HG03558 (cell line): ENCODE measurements around the gene PRR5L.

Source experiments
- ATAC-seq: cut with Tn5 transposase; IDR thresholded peaks from one replicate; pipeline ENCODE4 v1.9.1; 2021; ENCODE audit warnings: moderate number of reproducible peaks; ENCODE audit not compliant: unreplicated experiment; ENCODE audit errors: extremely low read depth

Gene PRR5L

DNA sequence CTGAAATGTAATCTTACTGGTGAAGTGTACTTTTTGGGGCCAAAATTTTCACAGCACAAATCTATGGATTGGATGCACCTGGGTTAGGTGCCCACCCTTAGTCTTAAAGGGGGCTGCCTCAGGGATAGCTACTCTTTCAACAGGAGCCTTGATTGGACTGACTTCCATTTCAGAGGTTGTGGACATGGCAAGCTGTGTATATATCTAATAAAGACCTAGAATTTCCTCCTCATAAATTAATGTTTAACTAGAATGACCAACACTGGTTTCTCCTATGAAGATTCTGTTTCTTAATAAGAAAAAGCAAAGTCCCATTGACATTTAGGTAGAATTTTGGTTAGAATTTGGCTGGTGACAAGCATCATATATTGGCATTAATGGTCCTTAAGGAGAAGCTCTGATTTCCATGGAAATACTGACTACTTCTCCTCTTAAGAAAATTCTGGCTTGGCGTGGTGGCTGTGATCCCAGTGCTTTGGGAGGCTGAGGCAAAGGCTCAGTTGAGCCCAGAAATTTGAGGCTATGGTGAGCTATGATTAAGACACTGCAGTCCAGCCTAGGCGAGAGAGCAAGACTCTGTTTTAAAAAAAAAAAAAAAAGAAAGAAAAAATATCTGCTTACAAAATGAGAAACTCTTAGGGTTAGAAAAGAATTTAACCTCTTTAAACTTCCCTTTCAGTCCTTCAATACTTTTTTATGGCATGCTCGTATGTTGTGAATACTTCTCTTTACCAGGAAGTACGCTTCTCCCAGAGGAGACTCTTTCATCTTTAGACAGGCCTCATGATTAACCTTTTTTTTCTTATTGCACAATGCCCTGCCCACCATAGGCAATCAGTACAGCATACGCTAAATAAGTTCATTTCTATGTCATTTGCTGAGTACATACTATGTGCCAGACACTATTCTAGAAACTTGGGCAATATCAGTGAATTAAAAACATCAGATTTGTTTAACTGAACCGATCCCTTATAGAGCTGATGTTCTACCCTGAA lies 77.2 kb downstream of the PRR5L start:
- no peak for ATAC-seq

DNA sequence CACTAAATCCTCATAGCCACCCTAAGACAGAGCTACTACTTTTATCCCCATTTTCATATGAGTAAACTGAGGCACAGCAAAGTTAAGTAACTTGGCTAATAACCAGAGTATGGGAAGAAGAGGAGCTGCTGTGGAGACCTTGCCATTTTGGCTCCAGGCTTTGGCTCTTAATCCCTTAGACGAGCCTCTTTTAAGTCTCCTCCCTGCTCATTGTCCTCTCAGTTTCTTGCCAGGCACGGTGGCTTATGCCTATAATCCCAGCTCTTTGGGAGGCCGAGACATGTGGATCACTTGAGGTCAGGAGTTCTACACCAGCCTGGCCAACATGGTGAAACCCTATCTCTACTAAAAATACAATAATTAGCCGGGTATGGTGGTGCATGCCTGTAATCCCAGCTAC lies 78.6 kb downstream of the PRR5L start:
- no peak for ATAC-seq

- no peak for ATAC-seq
Observed at GRCh38 chr11:36375353-36376008, 79.4 kb downstream of the PRR5L start.

- no peak for ATAC-seq
Observed at GRCh38 chr11:36376009-36376887, 80.2 kb downstream of the PRR5L start.

GRCh38 chr11:36376888-36377758 lies 81.0 kb downstream of the PRR5L start:
- ATAC-seq: no peak

DNA sequence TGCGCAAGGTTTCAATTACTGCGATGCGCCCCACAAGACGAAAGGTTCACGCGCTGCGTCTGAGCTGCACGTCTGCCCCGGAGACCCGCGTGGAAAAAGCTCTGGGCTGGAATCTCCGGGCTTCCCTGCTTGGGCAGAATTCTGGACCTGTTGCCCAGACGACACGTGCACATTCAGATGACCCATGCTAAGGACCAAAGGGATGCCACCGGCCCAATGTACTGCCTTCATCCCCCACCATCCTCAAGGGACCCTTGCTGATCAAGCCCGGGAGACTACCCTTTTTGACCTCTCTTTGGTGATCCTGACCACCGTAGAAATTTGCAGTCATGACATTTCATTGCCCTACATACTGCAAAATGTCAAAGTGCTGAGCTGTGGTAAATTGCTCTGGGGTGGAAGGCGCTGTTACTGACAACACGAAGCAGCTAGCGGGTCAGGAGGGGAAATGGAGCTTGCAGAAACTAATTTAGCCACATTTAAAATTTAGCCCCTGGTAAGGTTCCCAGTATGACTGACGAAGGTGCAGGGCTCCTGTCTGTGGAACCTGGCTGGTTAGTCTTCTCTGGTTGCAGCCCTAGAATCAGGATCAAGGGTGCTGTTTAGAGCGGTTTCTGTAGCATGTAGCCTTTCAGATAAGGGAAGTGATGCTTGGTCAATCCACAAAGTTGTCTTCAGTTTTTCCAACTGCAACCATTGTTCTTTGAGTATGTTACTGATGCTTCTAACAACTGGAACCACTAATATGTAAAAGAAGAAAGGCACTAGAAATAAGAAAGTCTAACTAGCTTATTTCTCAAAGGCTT lies 81.9 kb downstream of the PRR5L start:
- no peak for ATAC-seq

GRCh38 chr11:36379653-36380052 lies 83.6 kb downstream of the PRR5L start:
- ATAC-seq: no peak

- ATAC-seq: no peak
Observed at GRCh38 chr11:36380296-36381014, 84.4 kb downstream of the PRR5L start.

GRCh38 chr11:36381015-36381360 lies 84.9 kb downstream of the PRR5L start:
- no peak for ATAC-seq

DNA sequence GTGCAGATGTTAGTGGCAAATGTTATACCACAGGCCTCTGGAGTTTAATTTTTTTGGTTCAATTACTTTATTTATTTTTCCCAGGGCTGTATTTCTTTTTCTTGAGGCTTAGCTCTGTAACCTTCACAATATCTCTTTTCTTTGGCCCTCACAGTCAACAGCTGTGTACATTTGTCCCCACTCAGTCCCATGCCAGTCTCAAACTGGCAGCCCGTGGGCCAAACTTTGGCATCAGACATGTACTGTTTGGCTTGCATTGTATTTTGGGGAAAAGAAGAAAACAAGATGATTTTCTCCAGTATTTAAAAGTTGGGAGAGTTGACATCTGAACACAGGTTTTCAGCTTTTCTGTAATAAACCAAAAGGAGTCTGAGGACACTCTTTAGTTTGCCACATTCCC lies 87.1 kb downstream of the PRR5L start:
- no peak for ATAC-seq

GRCh38 chr11:36385121-36385970 lies 89.3 kb downstream of the PRR5L start:
- ATAC-seq: no peak

DNA sequence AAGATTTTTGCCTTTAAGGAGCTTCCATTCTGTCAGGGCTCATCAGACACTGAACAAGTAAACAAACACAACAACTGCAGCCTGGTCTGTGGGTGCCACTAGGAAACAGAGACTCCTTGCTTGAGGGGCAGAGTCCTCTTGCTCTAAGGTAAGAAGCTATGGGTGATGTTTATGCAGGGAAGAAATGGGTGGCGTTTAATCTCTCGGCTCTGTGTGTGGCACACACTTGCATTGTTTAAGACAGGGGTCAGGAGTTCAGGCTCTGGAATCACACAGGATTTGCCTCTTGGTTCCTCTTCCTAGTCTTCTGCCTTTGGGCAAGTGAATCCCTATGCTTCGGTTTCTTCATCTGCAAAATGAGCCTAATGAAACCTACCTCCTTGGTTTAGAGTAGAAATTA lies 90.3 kb downstream of the PRR5L start:
- no peak for ATAC-seq

GRCh38 chr11:36388071-36388470 lies 92.0 kb downstream of the PRR5L start:
- ATAC-seq: no peak

DNA sequence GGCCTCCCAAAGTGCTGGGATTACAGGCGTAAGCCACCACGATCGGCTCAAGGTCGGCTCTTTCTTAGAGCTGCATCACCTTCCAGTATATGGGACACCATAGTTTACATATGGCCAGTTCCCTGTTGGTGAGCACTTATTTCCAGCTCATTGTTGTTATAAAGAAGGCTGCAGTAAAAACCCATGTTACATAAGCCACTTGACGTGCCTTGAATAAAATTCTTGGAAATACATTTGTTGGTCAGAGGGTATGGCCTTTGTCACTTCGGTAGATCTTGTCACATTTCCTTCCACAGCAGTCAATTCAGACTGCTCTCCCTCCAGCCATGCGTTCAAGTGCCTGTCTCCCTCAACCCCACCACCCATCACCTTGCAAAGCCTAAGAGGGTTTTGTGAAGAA lies 92.9 kb downstream of the PRR5L start:
- no peak for ATAC-seq

DNA sequence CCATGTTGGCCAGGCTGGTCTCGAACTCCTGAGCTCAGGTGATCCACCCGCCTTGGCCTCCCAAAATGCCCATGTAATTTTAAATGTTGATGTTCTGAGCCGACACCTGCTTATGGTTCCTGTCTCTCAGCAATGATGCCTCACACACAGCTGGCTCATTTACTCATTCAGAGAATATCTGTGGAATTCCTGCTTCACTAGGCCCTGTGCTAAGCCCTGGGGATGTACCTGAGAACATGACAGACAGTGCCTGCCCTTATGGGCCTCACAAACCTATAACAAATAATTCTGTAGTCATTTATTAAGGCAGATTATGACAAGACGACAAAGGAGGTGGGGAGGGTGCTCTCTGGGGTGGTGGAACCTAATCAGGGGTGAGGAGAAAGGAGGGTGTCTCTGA lies 93.7 kb downstream of the PRR5L start:
- ATAC-seq: no peak

GRCh38 chr11:36390963-36391471 lies 94.9 kb downstream of the PRR5L start:
- ATAC-seq: no peak

- ATAC-seq: no peak
Observed at GRCh38 chr11:36392196-36392595, 96.1 kb downstream of the PRR5L start.
